Activated naive CD8-positive, alpha-beta T cell treated with anti-CD3 and anti-CD28 coated beads for 36 hours (primary cell): ENCODE data around the gene CASKIN1. TPM values are rescaled to one million over a fixed set of nuclear protein-coding genes. Genes with fewer than 3 reads are reported as not detected.
"Not testable (repeated sequence)": the region's sequence is repeated elsewhere in the genome, so short reads cannot be mapped to it uniquely, and the experiment has no call there.

Experiments
- DNase-seq: peaks from one replicate; pipeline ENCODE4 v3.0.0; 2021
- H3K27ac Mint-ChIP-seq: one replicate; pipeline ENCODE4 v1.8.0; 2022; ENCODE audit warnings: mild to moderate bottlenecking, moderate library complexity, mixed read lengths
- H3K27me3 Mint-ChIP-seq: one replicate; pipeline ENCODE4 v1.8.0; 2022; ENCODE audit warnings: mild to moderate bottlenecking, mixed read lengths
- H3K36me3 Mint-ChIP-seq: one replicate; pipeline ENCODE4 v1.8.0; 2021; ENCODE audit warnings: mild to moderate bottlenecking, mixed read lengths
- H3K4me1 Mint-ChIP-seq: one replicate; pipeline ENCODE4 v1.8.0; 2021; ENCODE audit warnings: mixed read lengths
- H3K4me3 Mint-ChIP-seq: one replicate; pipeline ENCODE4 v1.8.0; 2022; ENCODE audit warnings: mild to moderate bottlenecking, moderate library complexity, mixed read lengths
- H3K9me3 Mint-ChIP-seq: one replicate; pipeline ENCODE4 v1.8.0; 2022; ENCODE audit warnings: mixed read lengths
- total RNA-seq, 2 experiments: library from RNA; stranded (reverse); gene quantifications; one replicate each; pipeline ENCODE4 v1.2.3, GENCODE V29; 2021

The CASKIN1 gene, protein sequence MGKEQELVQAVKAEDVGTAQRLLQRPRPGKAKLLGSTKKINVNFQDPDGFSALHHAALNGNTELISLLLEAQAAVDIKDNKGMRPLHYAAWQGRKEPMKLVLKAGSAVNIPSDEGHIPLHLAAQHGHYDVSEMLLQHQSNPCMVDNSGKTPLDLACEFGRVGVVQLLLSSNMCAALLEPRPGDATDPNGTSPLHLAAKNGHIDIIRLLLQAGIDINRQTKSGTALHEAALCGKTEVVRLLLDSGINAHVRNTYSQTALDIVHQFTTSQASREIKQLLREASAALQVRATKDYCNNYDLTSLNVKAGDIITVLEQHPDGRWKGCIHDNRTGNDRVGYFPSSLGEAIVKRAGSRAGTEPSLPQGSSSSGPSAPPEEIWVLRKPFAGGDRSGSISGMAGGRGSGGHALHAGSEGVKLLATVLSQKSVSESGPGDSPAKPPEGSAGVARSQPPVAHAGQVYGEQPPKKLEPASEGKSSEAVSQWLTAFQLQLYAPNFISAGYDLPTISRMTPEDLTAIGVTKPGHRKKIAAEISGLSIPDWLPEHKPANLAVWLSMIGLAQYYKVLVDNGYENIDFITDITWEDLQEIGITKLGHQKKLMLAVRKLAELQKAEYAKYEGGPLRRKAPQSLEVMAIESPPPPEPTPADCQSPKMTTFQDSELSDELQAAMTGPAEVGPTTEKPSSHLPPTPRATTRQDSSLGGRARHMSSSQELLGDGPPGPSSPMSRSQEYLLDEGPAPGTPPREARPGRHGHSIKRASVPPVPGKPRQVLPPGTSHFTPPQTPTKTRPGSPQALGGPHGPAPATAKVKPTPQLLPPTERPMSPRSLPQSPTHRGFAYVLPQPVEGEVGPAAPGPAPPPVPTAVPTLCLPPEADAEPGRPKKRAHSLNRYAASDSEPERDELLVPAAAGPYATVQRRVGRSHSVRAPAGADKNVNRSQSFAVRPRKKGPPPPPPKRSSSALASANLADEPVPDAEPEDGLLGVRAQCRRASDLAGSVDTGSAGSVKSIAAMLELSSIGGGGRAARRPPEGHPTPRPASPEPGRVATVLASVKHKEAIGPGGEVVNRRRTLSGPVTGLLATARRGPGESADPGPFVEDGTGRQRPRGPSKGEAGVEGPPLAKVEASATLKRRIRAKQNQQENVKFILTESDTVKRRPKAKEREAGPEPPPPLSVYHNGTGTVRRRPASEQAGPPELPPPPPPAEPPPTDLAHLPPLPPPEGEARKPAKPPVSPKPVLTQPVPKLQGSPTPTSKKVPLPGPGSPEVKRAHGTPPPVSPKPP (N-terminal part only)
- 1 to 10 TPM; 1.8 to 3.4 TPM for total RNA-seq

DNA sequence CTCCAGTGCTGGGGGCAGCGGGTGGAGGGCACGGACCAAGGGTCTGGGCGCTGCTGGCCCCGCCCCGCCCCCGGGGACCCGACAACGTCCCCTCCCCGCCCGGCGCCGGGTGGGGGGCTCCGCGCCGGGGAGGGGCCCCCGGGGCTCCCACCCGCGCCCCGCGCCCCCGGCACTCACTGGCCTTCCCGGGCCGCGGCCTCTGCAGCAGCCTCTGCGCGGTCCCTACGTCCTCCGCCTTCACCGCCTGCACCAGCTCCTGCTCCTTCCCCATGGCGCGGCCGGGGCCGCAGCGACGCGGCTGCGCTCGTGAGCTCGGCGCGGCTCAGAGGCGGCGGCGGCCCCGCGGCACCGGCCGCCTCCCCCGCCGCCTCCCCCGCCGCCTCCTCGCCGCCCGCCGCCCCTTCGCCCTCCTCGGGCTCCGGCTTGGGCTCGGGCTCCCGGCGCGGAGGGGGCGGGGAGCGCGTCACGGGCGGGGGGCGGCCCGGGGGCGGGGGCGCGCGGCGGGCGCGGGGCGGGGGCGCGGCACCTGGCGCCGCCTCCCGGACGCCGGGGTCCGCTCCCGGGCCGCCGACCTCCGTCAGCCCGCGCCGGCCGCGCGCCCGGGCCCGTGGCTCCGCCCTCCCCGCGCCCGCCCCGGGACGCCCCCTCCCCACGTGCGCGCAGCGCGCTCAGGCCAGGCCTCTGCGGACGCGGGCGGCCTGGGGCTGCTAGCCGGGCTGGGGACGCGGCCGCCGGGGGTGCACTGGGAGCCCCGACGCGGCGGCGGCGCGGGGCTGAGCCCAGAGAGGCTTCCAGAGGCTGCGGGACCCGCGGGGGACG is at the start of gene CASKIN1:
TSS of gene CASKIN1 (minus strand) at position 444 of the 819 bp plus-strand sequence. CDS start at position 271, 173 bp downstream.
- peaks cover 28% of the 10 kb centered on the region for H3K27me3 Mint-ChIP-seq
- no peaks in the 10 kb centered on the region for H3K36me3 Mint-ChIP-seq
- peak within 1 kb of the TSS; percentile 45 for H3K4me3 Mint-ChIP-seq
- H3K9me3 Mint-ChIP-seq: no peaks in the 10 kb centered on the region
- no peak within 1 kb of the TSS for H3K27ac Mint-ChIP-seq
- no peak for DNase-seq
- peaks cover 4% of the 10 kb centered on the region for H3K4me1 Mint-ChIP-seq

DNA sequence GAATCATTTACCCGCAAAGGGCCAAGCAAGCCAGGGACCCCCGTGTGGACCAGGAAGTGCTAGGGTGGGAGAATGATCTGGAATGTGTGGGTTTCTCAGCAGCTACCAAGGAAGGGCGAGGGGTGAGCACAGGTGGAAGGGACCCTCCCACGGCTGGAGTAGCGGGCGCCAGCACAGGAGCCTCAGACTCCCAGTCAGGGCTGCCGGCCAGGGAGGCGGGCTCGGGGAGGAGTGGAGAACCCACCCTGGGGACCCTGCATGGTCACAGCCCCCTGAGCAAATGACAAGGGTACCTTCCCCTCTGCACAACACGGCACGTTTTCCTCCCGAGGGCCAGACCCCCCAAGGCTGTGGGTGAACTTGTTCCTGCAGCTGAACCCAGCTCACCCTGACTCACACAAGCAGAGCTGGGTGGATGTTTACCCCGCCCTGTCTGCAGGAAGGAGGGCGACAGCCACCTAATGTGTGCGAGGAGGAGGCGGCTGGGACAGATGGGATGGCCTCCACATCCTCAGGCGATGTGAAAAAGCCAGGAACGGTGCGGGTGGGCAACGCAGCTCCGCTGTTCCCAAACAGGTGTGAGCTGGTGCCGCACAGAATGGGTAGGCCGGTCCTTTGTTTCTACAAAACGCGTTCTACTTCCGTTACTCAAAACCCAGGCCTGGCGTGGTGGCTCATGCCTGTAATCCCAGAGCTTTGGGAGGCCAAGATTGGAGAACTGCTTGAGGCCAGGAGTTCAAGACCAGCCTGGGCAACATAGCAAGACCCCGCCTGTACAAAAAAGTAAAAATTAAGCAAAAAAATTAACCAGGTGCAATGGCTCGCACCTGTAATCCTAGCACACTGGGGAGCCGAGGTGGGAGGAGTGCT is 48.8 kb upstream of the CASKIN1 start:
- Mint-ChIP-seq H3K9me3 (no peaks in the 10 kb centered on the region), H3K36me3 (peaks cover 8% of the 10 kb centered on the region), H3K27me3 (no peaks in the 10 kb centered on the region), H3K27ac (no peak overlapping the region), H3K4me3 (no peak overlapping the region), H3K4me1 (no peaks in the 10 kb centered on the region)
- no peak for DNase-seq

DNA sequence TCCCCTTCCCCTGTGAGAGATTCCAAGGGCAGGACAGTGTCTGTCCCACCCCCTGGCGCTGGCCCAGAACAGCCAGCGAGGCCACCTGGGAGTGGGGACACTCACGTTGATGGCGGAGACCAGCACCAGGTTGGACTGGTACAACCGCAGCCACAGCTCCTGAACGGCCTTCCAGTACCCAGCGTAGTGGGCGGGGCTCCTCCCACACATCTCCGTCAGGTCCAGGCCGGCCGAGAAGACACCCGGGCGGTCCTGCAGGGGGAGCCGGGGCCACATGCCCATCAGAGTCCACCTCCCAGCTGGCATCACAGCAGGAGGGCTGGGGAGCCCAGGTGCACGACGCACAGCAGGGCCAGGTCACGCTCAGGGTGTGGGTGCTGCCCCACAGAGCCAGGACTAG is 47.9 kb upstream of the CASKIN1 start:
- Mint-ChIP-seq H3K27ac (no peak overlapping the region), H3K9me3 (no peaks in the 10 kb centered on the region), H3K4me3 (no peak overlapping the region), H3K4me1 (no peaks in the 10 kb centered on the region), H3K27me3 (no peaks in the 10 kb centered on the region), H3K36me3 (peaks cover 6% of the 10 kb centered on the region)
- no peak for DNase-seq

GRCh38 chr16:2243781-2244180 is 47.4 kb upstream of the CASKIN1 start:
- H3K4me1 Mint-ChIP-seq: no peaks in the 10 kb centered on the region
- no peak for DNase-seq
- no peak overlapping the region for H3K27ac Mint-ChIP-seq
- H3K9me3 Mint-ChIP-seq: no peaks in the 10 kb centered on the region
- no peak overlapping the region for H3K4me3 Mint-ChIP-seq
- H3K36me3 Mint-ChIP-seq: peaks cover 3% of the 10 kb centered on the region
- no peaks in the 10 kb centered on the region for H3K27me3 Mint-ChIP-seq

GRCh38 chr16:2243031-2243528 is 46.7 kb upstream of the CASKIN1 start:
- H3K27me3 Mint-ChIP-seq: no peaks in the 10 kb centered on the region
- H3K4me3 Mint-ChIP-seq: no peak overlapping the region
- H3K36me3 Mint-ChIP-seq: no peaks in the 10 kb centered on the region
- H3K27ac Mint-ChIP-seq: no peak overlapping the region
- no peak for DNase-seq
- H3K9me3 Mint-ChIP-seq: no peaks in the 10 kb centered on the region
- no peaks in the 10 kb centered on the region for H3K4me1 Mint-ChIP-seq

- no peaks in the 10 kb centered on the region for H3K4me1 Mint-ChIP-seq
- H3K27me3 Mint-ChIP-seq: no peaks in the 10 kb centered on the region
- H3K36me3 Mint-ChIP-seq: no peaks in the 10 kb centered on the region
- H3K4me3 Mint-ChIP-seq: no peak overlapping the region
- H3K9me3 Mint-ChIP-seq: no peaks in the 10 kb centered on the region
- DNase-seq: no peak
- H3K27ac Mint-ChIP-seq: no peak overlapping the region
Measured at GRCh38 chr16:2242598-2242997, 46.2 kb upstream of the CASKIN1 start.

DNA sequence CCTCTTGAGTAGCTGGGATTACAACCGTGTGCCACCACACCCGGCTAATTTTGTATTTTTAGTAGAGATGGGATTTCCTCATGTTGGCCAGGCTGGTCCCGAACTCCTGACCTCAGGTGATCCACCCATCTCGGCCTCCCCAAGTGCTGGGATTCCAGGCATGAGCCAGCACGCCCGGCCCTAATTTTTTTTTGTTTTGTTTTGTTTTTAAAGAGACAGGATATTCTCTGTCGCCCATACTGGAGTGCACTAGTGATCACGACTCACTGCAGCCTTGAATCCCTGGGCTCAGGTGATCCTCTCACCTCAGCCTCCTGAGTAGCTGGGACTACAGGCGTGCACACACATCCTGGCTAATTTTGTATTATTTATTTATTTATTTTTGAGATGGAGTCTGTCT is 43.9 kb upstream of the CASKIN1 start:
- H3K27me3 Mint-ChIP-seq, H3K27ac Mint-ChIP-seq, H3K9me3 Mint-ChIP-seq, H3K4me1 Mint-ChIP-seq, H3K36me3 Mint-ChIP-seq, DNase-seq, H3K4me3 Mint-ChIP-seq: not testable (repeated sequence)

DNA sequence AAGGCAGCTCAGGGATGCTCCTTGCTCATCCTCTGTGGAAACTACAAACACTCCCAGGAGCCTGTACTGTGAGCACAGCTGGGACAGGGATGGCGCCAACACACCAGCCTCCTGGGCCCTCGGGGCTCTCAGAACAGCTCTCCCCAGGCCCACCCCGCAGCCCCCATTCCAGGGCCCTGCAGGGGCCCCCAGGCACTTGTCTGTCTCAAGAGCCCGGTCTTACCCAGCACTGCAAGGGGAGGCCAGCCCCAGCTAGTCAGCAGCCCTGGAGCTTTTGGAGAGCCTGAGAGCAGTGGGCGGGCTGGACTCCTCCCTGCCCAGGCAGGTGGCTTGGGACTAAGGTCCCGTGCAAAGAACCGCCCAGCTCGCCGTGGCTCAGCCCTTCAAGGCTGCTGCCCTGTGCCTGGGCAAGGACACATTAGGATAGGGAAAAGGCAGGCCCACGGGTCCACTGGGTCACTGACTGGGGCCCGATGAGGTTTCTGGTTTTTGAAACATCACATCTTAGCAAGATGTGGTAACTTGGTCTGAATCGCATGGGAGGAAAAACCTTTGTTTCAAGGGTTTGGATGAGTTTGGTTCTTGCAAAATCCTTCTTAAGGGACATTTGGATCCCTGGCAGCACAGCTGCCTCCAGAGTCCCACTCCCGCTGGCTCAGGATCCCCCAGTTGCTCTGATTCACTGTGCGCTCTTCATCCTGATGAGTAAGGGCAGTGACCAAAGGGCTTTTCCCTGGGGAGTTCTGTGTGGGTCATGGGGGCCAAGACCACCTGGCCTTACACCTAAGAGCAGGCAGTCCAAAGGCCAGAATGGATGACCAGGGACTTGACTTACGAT is 42.7 kb upstream of the CASKIN1 start:
- H3K4me3 Mint-ChIP-seq: no peak overlapping the region
- DNase-seq: no peak

GRCh38 chr16:2238150-2238837 is 41.9 kb upstream of the CASKIN1 start:
- peaks cover 3% of the 10 kb centered on the region for H3K36me3 Mint-ChIP-seq
- no peaks in the 10 kb centered on the region for H3K9me3 Mint-ChIP-seq
- H3K4me3 Mint-ChIP-seq: no peak overlapping the region
- no peak overlapping the region for H3K27ac Mint-ChIP-seq
- no peak for DNase-seq
- peaks cover 4% of the 10 kb centered on the region for H3K27me3 Mint-ChIP-seq
- H3K4me1 Mint-ChIP-seq: no peaks in the 10 kb centered on the region

More for the DNA sequence above, 42.7 kb upstream of the CASKIN1 start:
- H3K27ac Mint-ChIP-seq: no peak overlapping the region
- H3K9me3 Mint-ChIP-seq: no peaks in the 10 kb centered on the region
- H3K4me1 Mint-ChIP-seq: no peaks in the 10 kb centered on the region
- H3K36me3 Mint-ChIP-seq: no peaks in the 10 kb centered on the region
- peaks cover 4% of the 10 kb centered on the region for H3K27me3 Mint-ChIP-seq

DNA sequence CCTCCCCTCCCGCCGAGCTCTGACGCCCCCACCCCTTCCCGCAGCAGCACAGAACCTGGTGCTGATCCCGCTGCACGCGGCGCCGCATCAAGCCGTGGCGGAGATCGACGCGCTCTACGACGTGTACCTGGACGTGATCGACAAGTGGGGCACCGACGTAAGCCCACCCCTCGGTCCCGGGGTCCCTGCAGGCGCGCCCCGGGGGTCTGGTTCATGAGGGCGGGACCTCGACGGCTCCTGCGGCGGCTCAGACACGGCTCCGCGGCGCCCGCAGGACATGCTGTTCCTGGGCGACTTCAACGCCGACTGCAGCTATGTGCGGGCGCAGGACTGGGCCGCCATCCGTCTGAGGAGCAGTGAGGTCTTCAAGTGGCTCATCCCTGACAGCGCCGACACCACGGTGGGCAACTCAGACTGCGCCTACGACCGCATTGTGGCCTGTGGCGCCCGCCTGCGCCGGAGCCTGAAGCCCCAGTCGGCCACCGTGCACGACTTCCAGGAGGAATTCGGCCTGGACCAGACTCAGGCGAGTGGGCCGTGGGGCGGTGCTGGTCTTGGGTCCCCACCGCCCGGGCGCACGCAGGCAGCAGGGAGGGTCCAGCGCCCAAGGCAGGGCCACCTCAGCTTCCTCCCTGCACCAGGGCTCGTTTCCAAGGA is 41.2 kb upstream of the CASKIN1 start:
- Mint-ChIP-seq H3K4me1 (no peaks in the 10 kb centered on the region), H3K4me3 (no peak overlapping the region), H3K9me3 (no peaks in the 10 kb centered on the region), H3K27ac (no peak overlapping the region), H3K36me3 (peaks cover 3% of the 10 kb centered on the region), H3K27me3 (peaks cover 4% of the 10 kb centered on the region)
- no peak for DNase-seq

DNA sequence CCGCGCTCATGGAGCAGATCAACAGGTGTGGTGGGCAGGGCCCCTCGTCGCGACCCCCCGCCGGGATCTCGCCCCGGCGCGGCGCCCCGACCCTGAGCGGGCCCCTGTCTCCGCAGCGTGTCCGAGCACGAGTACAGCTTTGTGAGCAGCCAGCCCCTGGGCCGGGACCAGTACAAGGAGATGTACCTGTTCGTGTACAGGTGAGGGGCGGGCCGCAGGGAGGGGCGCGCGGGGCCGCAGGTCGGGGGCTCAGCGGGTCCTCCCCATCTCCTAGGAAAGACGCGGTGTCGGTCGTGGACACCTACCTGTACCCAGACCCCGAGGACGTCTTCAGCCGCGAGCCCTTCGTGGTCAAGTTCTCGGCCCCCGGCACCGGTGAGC is 40.7 kb upstream of the CASKIN1 start:
- Mint-ChIP-seq H3K4me3 (no peak overlapping the region), H3K27ac (no peak overlapping the region), H3K36me3 (peaks cover 3% of the 10 kb centered on the region), H3K4me1 (no peaks in the 10 kb centered on the region), H3K9me3 (no peaks in the 10 kb centered on the region), H3K27me3 (peaks cover 4% of the 10 kb centered on the region)
- DNase-seq: no peak
